ENCODE results near the gene SOX8.

DNA sequence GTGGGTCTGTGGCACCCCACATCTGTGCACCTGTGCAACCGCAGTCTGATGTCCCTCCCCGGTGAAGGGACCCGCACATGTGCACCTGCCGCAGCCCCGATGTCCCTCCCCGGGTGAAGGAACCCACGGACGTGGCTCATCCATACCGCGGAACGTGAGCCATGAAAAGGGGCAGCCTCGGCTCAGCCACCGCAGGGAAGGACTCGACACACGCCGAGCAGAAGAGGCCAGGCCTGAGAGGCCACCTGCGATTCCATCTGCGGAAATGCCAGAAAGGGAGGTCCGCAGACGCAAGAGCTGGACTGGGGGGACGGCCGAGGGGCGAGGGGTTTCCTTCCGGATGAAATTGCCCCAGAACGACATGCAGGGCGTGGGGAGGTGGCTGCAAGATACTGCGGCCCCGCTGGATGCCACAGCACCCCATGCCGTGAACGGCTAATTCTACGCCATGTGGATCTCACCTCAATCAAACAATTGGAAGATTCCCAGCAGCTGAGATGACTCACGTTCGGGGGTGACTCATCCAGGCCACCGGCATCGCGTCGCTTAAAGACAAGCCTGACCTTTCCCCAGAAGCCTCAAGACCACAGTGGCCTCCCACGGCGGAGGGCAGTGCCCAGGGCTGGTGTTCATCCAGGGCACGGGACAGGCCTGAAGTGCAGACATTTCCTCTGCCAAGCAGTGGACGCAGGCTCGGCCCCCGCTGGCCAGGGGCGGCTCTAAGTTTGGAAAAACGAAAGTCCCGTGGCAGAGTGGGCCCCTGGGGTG is 21.0 kb downstream of the SOX8 start:
- TF ChIP-seq, protein P1, sequence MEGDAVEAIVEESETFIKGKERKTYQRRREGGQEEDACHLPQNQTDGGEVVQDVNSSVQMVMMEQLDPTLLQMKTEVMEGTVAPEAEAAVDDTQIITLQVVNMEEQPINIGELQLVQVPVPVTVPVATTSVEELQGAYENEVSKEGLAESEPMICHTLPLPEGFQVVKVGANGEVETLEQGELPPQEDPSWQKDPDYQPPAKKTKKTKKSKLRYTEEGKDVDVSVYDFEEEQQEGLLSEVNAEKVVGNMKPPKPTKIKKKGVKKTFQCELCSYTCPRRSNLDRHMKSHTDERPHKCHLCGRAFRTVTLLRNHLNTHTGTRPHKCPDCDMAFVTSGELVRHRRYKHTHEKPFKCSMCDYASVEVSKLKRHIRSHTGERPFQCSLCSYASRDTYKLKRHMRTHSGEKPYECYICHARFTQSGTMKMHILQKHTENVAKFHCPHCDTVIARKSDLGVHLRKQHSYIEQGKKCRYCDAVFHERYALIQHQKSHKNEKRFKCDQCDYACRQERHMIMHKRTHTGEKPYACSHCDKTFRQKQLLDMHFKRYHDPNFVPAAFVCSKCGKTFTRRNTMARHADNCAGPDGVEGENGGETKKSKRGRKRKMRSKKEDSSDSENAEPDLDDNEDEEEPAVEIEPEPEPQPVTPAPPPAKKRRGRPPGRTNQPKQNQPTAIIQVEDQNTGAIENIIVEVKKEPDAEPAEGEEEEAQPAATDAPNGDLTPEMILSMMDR (IDR thresholded peaks at IDR 0.05; ENCODE audit: insufficient read depth, low read length, poor library complexity, severe bottlenecking): no peak
- TF ChIP-seq EZH2phosphoT487 (conservative IDR thresholded peaks at IDR 0.05; ENCODE audit: low read length): no peak

Data from SU-DHL-6 (cell line).